ENCODE results near the gene OPA3.

OPA3 gene

DNA sequence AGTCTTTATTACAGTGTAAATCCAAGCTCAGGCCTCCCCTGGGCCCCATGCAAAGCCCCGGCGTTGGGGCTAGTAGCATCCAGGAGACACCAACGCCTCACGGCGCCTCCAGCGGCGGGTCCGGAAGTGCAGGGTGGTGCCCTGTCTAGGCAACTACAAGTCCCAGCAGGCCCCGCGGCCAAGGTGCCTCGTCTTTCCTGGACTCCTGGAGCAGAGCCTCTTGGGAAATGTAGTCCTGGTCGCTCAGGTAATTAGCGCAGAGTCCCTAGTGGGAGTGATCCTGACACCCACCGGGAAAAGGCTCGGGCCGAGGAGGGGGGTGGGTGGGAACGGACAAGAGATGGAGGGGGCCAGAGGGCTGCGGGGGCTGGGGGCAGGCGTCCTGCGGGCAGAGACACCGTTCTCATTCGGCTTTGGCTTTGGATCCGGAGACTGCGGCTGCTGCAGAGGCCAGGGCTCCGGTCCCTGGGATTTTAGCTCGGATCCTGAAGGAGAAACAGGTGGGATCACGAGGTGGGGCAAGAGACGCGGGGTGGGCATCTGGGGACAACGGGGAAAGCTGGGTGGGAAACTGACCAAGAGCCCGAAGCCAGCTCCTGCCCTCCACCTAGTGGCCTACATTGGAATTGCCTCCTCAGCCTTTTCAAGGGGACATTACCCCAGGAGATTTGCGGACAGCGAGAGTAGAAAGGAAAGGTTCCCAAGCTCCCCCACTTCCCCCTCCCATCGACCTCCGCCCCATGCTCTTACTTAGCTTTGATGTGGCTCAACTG lies 99.1 kb downstream of the OPA3 start:
- in situ Hi-C loops (cut with HindIII; ENCODE audit: low sequenced_read_pairs), result no loop called here

DNA sequence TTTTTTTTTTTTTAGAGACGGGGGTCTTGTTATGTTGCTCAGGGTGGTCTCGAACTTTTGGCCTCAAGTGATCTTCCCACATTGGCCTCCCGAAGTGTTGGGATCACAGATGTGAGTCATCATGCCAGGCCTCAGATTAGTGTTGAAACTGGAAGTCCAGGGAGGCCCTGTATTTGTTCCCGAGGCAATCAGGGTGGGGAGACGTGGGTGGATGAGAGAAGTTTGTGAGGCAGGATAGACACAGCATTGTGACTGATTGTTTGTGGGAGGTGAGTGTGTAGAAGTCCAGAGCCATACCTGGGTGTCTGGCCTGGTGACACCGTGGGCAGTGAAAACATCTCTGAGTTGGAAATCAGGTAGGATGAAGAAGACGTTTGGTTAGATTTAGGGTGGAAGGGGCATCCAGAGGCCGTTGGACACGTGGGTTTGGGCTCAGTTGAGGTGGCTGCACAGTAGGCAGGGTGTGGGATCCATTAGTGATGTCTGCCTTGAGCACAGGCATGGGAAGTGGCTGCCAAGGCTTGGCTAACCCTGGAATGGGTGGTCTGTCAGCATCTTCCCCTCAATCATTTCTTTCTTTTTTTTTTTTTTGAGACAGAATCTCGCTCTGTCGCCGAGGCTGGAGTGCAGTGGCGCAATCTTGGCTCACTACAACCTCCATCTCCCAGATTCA lies 100.2 kb downstream of the OPA3 start:
- in situ Hi-C loops (cut with HindIII; ENCODE audit: low sequenced_read_pairs), result no loop called here

DNA sequence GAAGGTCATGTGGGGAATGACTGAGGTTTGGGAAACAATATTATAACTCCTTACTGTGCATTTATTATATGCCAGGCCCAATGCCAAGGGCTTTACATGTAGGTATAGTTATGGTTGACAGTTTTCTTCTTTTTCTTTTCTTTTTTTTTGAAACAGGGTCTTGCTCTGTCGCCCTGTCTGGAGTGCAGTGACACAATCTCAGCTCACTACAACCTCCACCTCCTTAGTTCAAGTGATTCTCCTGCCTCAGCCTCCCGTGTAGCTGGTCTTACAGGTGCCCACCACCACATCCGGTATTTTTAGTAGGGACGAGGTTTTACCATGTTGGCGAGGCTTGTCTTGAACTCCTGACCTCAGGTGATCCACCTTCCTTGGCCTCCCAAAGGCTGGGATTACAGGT lies 101.6 kb downstream of the OPA3 start:
- in situ Hi-C loops (cut with HindIII; ENCODE audit: low sequenced_read_pairs), result no loop called here

DNA sequence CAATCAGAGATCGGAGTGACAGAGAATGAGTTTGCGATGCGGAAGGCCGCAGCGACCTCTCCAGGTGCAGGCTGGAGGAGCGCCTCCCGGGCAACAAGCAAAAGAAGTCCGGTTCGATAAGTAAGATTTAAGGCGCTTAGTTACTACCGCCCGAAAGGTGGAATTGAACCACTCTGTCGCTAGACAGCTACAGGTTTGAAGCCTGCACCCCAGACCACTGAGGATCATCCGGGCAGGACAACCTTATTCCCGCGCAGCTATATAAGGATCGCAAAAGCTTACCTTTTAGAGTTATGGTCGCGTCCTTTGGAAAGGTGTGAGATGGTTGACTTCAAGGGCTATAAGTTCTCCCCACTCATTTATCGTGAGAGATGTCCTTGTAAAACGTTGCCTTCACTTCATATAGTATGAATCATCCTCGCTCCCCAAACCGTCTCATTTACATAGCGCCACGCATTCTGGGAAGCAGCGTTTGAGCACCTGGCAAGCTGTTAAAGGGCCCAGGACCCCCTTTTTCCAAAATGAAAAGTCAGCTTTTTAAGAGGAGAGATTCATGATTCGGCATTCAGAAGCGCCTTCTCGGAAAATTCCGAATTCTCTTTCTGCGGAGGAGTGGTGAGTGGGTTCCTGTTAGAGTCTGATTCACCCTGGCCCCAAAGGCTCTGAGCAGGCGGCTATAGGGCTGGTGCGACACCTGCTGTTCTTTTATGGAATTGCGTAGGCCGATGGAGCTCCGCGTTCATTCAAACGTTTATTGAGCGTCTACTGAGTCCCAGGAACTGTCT lies 106.0 kb downstream of the OPA3 start:
- in situ Hi-C loops (cut with HindIII; ENCODE audit: low sequenced_read_pairs), result loop anchor here (5.0 kb wide), 1 partner anchor 36 kb away; no protein-coding TSS in a partner anchor

DNA sequence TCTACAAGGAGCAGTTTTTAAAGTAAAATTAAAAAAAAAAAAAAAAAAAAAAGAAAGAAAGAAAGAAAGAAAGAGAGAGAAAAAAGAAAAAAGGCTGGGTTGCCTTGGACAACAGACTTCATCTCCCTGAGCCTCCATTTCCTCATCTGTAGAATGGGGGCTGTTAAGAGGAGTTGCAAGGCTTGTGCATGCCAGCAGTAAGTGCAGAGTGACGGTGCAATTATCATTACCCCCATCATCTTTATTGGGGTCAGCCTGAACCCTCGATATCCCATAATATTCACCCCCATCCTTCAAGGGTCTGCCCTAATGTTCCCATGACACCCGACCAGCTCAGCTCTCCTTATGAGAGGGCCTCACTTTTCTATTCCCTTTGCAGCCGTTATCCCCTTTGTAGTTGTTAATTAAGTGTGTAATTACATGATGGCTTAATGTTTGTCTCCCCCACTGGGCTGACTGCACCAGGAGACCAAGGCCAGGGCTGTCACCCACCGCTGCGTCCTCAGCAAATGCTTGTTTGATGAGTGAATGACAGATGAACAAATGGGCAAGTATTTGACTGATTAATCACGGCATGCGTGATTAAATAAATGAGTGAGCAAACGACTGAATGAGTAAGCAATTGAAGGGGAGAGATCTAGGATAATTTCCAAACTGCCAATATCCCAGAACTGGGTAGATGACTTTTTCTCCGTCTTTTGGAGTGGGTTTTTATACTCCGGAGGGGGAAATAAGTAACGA lies 106.7 kb downstream of the OPA3 start:
- in situ Hi-C loops (cut with HindIII; ENCODE audit: low sequenced_read_pairs), result loop anchor here (5.0 kb wide), 1 partner anchor 36 kb away; no protein-coding TSS in a partner anchor
